Panc1 (cell line): Measurements from ENCODE around the gene TSC2. TPM values are rescaled to one million over a fixed set of nuclear protein-coding genes. Genes with fewer than 3 reads are reported as not detected.
A peak's percentile ranks its signal among the peaks of the same experiment; 100 is the strongest.

Experiments used
- ATAC-seq: fragments of 200-7000 bp; cut with Tn5 transposase; 2 replicates; pipeline ENCODE4 v1.9.1; 2020; ENCODE audit warnings: mild to moderate bottlenecking, moderate library complexity
- BruUV-seq: library from RNA; stranded (reverse); fragments of 400-500 nt; replicated peaks from 2 replicates; lab custom pipeline; 2021; lab: Mats Ljungman, UMichigan
- CTCF ChIA-PET: fragments of 300-600 bp; sonication (Branson Sonifier 250); formaldehyde crosslinking; loops from one replicate; lab custom pipeline; 2022; ENCODE audit warnings: antibody characterized with exemption; lab: Charles Lee
- POLR2A ChIA-PET: fragments of 300-600 bp; sonication (Branson Sonifier 250); formaldehyde crosslinking; loops from one replicate; lab custom pipeline; 2022; ENCODE audit warnings: antibody characterized with exemption; lab: Charles Lee
- DNase-seq: peaks from one replicate; pipeline ENCODE4 v3.0.0-alpha.2; 2010; ENCODE audit warnings: low read depth, low spot score
- H3K27ac ChIP-seq: 2 replicates; pipeline ENCODE4 v1.5.1; 2011; ENCODE audit warnings: mild to moderate bottlenecking, low read length, inconsistent platforms
- H3K27me3 ChIP-seq: fragments of 200-500 bp; sonication (Bioruptor generic); 2 replicates; pipeline ENCODE4 v1.6.0; 2014; ENCODE audit warnings: low read length, inconsistent platforms; ENCODE audit not compliant: control insufficient read depth, insufficient read depth
- H3K36me3 ChIP-seq: fragments of 200-500 bp; sonication (Bioruptor generic); 2 replicates; pipeline ENCODE4 v1.5.1; 2014; ENCODE audit warnings: inconsistent platforms, mild to moderate bottlenecking, low read length, moderate library complexity; ENCODE audit not compliant: control insufficient read depth, insufficient read depth
- H3K4me1 ChIP-seq: 2 replicates; pipeline ENCODE4 v1.5.1; 2011; ENCODE audit warnings: inconsistent platforms, mild to moderate bottlenecking, low read length, moderate library complexity; ENCODE audit not compliant: control insufficient read depth, insufficient read depth
- H3K4me3 ChIP-seq, 2 experiments: 2 replicates each; pipeline ENCODE4 v1.5.1; 2011 to 2012; ENCODE audit warnings: low read depth in 2 of 2, low read length in 2 of 2, mild to moderate bottlenecking in 2 of 2, inconsistent platforms in 1 of 2, moderate library complexity in 1 of 2
- H3K9me3 ChIP-seq: fragments of 200-500 bp; sonication (Bioruptor generic); 2 replicates; pipeline ENCODE4 v1.5.1; 2014; ENCODE audit warnings: low read depth, mild to moderate bottlenecking, inconsistent platforms, low read length, moderate library complexity; ENCODE audit not compliant: control insufficient read depth, insufficient read depth
- POLR2AphosphoS5 ChIP-seq: IDR thresholded peaks from 2 replicates; pipeline ENCODE4 v1.6.1; 2012; ENCODE audit warnings: mild to moderate bottlenecking, low read depth, low read length, moderate library complexity
- REST ChIP-seq, 2 experiments: IDR thresholded peaks; 2 replicates each; pipeline ENCODE4 v1.6.1; 2011 to 2012; ENCODE audit warnings: low read depth in 2 of 2, control low read depth in 1 of 2, low read length in 1 of 2, mild to moderate bottlenecking in 1 of 2, moderate library complexity in 1 of 2; ENCODE audit not compliant: insufficient read depth in 1 of 2
- SIN3A ChIP-seq: IDR thresholded peaks from 2 replicates; pipeline ENCODE4 v1.6.1; 2012; ENCODE audit warnings: low read depth, mild to moderate bottlenecking, low read length, moderate library complexity, borderline replicate concordance; ENCODE audit not compliant: insufficient read depth
- TCF7L2 ChIP-seq: IDR thresholded peaks from 2 replicates; pipeline ENCODE4 v1.6.1; 2011; ENCODE audit warnings: mild to moderate bottlenecking, low read depth, low read length, inconsistent platforms
- in situ Hi-C: cut with HindIII; loops from 2 replicates; pipeline ENCODE4 v1.10.0; 2016; ENCODE audit warnings: low sequenced_read_pairs, low pct_unique_long_range_greater_than_20kb
- intact Hi-C: fragments of 100-400 bp; cut with micrococcal nuclease; formaldehyde crosslinking; loops from one replicate; pipeline ENCODE4 v1.10.0; 2022; ENCODE audit not compliant: unreplicated experiment
- total RNA-seq: library from RNA; stranded (reverse); gene quantifications from one replicate; pipeline ENCODE4 v1.2.1, GENCODE V29; 2021; ENCODE audit not compliant: unreplicated experiment
- TF ChIP-seq, protein P1 (sequence below): fragments of 450-650 bp; IDR thresholded peaks from 2 replicates; pipeline ENCODE4 v1.5.1; 2017; ENCODE audit warnings: mild to moderate bottlenecking

The TSC2 gene
- total RNA-seq, 1 experiment from 2014 or later = 115 TPM

GRCh38 chr16:2070576-2071453 lies 23.0 kb downstream of the TSC2 start:
- POLR2A ChIA-PET = no interaction called here
- DNase-seq (no peak), ATAC-seq (0 out of 2 replicates have a peak, but pooled peaks have one; percentile 8)
- CTCF ChIA-PET = no interaction called here
- no peak overlapping the region for H3K4me3 ChIP-seq
- no TSS peak for BruUV-seq
- no peaks in the 10 kb centered on the region for H3K27me3 ChIP-seq
- H3K4me1 ChIP-seq = no peaks in the 10 kb centered on the region
- in situ Hi-C loops = no loop called here
- intact Hi-C loops = no loop called here
- no peak overlapping the region for H3K27ac ChIP-seq
- no peaks in the 10 kb centered on the region for H3K9me3 ChIP-seq
- TF ChIP-seq SIN3A (no peak), REST (IDR thresholded peaks at IDR 0.05; ENCODE audit: insufficient read depth in 1 of 2, low read depth in 2 of 2, low read length in 1 of 2) (no peak), TCF7L2 (no peak), POLR2AphosphoS5 (no peak)
- TF ChIP-seq, protein P1, sequence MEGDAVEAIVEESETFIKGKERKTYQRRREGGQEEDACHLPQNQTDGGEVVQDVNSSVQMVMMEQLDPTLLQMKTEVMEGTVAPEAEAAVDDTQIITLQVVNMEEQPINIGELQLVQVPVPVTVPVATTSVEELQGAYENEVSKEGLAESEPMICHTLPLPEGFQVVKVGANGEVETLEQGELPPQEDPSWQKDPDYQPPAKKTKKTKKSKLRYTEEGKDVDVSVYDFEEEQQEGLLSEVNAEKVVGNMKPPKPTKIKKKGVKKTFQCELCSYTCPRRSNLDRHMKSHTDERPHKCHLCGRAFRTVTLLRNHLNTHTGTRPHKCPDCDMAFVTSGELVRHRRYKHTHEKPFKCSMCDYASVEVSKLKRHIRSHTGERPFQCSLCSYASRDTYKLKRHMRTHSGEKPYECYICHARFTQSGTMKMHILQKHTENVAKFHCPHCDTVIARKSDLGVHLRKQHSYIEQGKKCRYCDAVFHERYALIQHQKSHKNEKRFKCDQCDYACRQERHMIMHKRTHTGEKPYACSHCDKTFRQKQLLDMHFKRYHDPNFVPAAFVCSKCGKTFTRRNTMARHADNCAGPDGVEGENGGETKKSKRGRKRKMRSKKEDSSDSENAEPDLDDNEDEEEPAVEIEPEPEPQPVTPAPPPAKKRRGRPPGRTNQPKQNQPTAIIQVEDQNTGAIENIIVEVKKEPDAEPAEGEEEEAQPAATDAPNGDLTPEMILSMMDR = no peak
- H3K36me3 ChIP-seq = no peaks in the 10 kb centered on the region; the same call in none of the 2 replicates

DNA sequence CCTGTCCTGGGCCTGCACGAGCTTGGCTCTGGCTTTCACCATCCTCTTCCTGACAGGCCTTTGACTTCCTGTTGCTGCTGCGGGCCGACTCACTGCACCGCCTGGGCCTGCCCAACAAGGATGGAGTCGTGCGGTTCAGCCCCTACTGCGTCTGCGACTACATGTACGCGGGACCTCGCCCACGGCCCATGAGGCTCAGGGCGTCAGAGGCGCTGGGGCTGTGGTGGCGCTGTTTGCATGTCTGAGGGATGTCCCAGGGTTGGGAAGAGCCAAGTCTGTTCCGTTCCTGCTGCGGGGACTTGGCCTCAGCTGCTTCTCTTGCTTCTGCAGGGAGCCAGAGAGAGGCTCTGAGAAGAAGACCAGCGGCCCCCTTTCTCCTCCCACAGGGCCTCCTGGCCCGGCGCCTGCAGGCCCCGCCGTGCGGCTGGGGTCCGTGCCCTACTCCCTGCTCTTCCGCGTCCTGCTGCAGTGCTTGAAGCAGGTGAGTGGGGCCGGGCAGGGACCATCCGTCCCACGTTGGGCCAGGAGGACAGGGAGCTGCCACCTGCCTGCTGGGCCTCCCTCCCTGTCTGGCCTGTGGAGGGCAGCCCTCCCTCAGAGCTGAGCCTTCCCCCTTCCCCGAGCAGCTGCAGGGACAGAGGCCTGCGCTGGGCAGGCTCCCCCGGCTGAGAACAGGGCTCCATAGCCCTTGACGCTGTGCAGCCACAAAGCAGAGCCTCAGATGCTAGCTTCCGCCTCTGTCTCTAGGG lies 23.8 kb downstream of the TSC2 start:
- Histone ChIP-seq H3K9me3 (no peaks in the 10 kb centered on the region), H3K27me3 (no peaks in the 10 kb centered on the region), H3K4me3 (no peak overlapping the region), H3K36me3 (no peaks in the 10 kb centered on the region; the same call in 1 of the 2 replicates), H3K27ac (no peak overlapping the region), H3K4me1 (no peaks in the 10 kb centered on the region)
- DNase-seq (no peak), ATAC-seq (peak; percentile 72; the same call in 1 of the 2 replicates)
- ChIA-PET POLR2A (no interaction called here), CTCF (no interaction called here)
- intact Hi-C loops = no loop called here
- no TSS peak for BruUV-seq
- TF ChIP-seq SIN3A (no peak), REST (IDR thresholded peaks at IDR 0.05; ENCODE audit: insufficient read depth in 1 of 2, low read depth in 2 of 2, low read length in 1 of 2) (no peak), TCF7L2 (no peak), POLR2AphosphoS5 (no peak)
- TF ChIP-seq, protein P1 = no peak
- in situ Hi-C loops = no loop called here
